OCI-LY3 (cell line): ENCODE data around the gene GATA3.

Experiments
- CTCF ChIP-seq: fragments of 200-600, 300-600 bp; sonication (generic); IDR thresholded peaks from 2 replicates; pipeline ENCODE4 v1.5.1; 2014; ENCODE audit warnings: antibody characterized with exemption, low read length, low read depth
- EZH2phosphoT487 ChIP-seq: fragments of 200-600 bp; shearing (Covaris generic); IDR thresholded peaks from 2 replicates; pipeline ENCODE4 v1.6.1; 2018; ENCODE audit warnings: antibody characterized with exemption, mixed run types, low read depth

- TF ChIP-seq CTCF (no peak), EZH2phosphoT487 (no peak)
Measured at GRCh38 chr10:8114741-8115617, 60.5 kb downstream of the GATA3 start.
